DND-41 (cell line): Measurements from ENCODE around the gene DHRSX.
"Not testable (repeated sequence)": the region's sequence is repeated elsewhere in the genome, so short reads cannot be mapped to it uniquely, and the experiment has no call there.

ENCODE experiments used
- ATAC-seq: fragments of 200-7000 bp; cut with Tn5 transposase; 3 replicates; pipeline ENCODE4 v1.9.1; 2021; ENCODE audit warnings: low read depth; ENCODE audit not compliant: insufficient read depth
- DNase-seq: peaks from one replicate; pipeline ENCODE4 v3.0.0-alpha.2; 2020
- H2AFZ ChIP-seq: 2 replicates; pipeline ENCODE4 v1.6.0; 2012; ENCODE audit warnings: low read depth, low read length
- H3K27ac ChIP-seq: 2 replicates; pipeline ENCODE4 v1.5.1; 2012; ENCODE audit warnings: low read length, inconsistent platforms
- H3K27me3 ChIP-seq: fragments of 200-600 bp; sonication (generic); 2 replicates; pipeline ENCODE4 v1.6.0; 2012; ENCODE audit warnings: low read length, mild to moderate bottlenecking, inconsistent platforms; ENCODE audit not compliant: insufficient read depth, poor library complexity
- H3K36me3 ChIP-seq: 2 replicates; pipeline ENCODE4 v1.5.1; 2012; ENCODE audit warnings: low read length, inconsistent platforms; ENCODE audit not compliant: insufficient read depth
- H3K4me1 ChIP-seq: 2 replicates; pipeline ENCODE4 v1.5.1; 2012; ENCODE audit warnings: mild to moderate bottlenecking, low read length; ENCODE audit not compliant: insufficient read depth
- H3K4me2 ChIP-seq: 2 replicates; pipeline ENCODE4 v1.6.0; 2012; ENCODE audit warnings: mild to moderate bottlenecking, moderate library complexity, low read length, inconsistent platforms; ENCODE audit not compliant: insufficient read depth
- H3K4me3 ChIP-seq, 2 experiments: fragments of 200-600 bp in 1 of 2; shearing (Covaris generic) in 1 of 2; 2 replicates each; pipeline ENCODE4 v1.5.1; 2012 to 2016; ENCODE audit warnings: inconsistent platforms in 2 of 2, low read length in 2 of 2, mild to moderate bottlenecking in 2 of 2, low read depth in 1 of 2, moderate library complexity in 1 of 2
- H3K79me2 ChIP-seq: 2 replicates; pipeline ENCODE4 v1.6.0; 2012; ENCODE audit warnings: low read length, inconsistent platforms; ENCODE audit not compliant: insufficient read depth
- H3K9ac ChIP-seq: 2 replicates; pipeline ENCODE4 v1.6.0; 2012; ENCODE audit warnings: low read depth, mild to moderate bottlenecking, inconsistent platforms, low read length, moderate library complexity
- H3K9me3 ChIP-seq: 2 replicates; pipeline ENCODE4 v1.5.1; 2012; ENCODE audit warnings: low read length, moderate library complexity, mild to moderate bottlenecking, inconsistent platforms; ENCODE audit not compliant: insufficient read depth, severe bottlenecking
- H4K20me1 ChIP-seq: 2 replicates; pipeline ENCODE4 v1.6.0; 2012; ENCODE audit warnings: low read length; ENCODE audit not compliant: insufficient read depth
- CTCF ChIP-seq: IDR thresholded peaks from 2 replicates; pipeline ENCODE4 v1.5.1; 2012; ENCODE audit warnings: borderline replicate concordance, low read length, moderate library complexity, mild to moderate bottlenecking; ENCODE audit not compliant: poor library complexity, severe bottlenecking; ENCODE audit errors: extremely low read depth
- EZH2 ChIP-seq: IDR thresholded peaks from 3 replicates; pipeline ENCODE4 v1.6.1; 2012; ENCODE audit warnings: borderline replicate concordance, low read depth, mild to moderate bottlenecking, moderate library complexity, low read length, inconsistent platforms; ENCODE audit not compliant: severe bottlenecking

The DHRSX gene

GRCh38 chrX:2471641-2472040 is 29.1 kb downstream of the DHRSX start:
- Histone ChIP-seq H4K20me1 (peaks cover 37% of the 10 kb centered on the region), H3K79me2 (peaks cover 46% of the 10 kb centered on the region)
- no peak for TF ChIP-seq EZH2
- TF ChIP-seq CTCF = no peak

DNA sequence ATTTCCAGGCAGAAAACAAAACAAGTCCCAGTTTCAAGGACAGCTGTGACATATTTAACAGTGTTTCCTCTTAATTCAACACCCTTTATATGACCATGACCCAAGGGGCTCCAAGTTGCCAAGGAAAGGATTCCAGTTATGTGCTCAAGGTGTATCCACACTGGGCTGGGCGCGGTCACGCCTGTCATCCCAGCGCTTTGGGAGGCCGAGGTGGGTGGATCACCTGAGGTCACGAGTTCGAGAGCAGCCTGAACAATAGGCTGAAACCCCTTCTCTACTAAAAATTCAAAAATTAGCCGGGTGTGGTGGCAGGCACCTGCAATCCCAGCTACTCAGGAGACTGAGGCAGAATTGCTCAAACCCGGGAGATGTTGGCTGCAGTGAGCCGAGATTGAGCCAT is 29.6 kb downstream of the DHRSX start:
- not testable (repeated sequence) for ATAC-seq
- Histone ChIP-seq H4K20me1 (peaks cover 37% of the 10 kb centered on the region), H3K79me2 (peaks cover 51% of the 10 kb centered on the region)

More at GRCh38 chrX:2471641-2472040, 29.1 kb downstream of the DHRSX start:
- Histone ChIP-seq H3K9ac (no peak overlapping the region), H2AFZ (no peak overlapping the region), H3K4me1 (no peaks in the 10 kb centered on the region), H3K4me2 (no peak overlapping the region), H3K27ac (no peak overlapping the region), H3K4me3 (no peak overlapping the region), H3K36me3 (no peaks in the 10 kb centered on the region), H3K27me3 (no peaks in the 10 kb centered on the region), H3K9me3 (no peaks in the 10 kb centered on the region)
- no peak for DNase-seq
- ATAC-seq = no peak

GRCh38 chrX:2469852-2470251 is 30.9 kb downstream of the DHRSX start:
- not testable (repeated sequence) for DNase-seq, H3K27me3 ChIP-seq, H2AFZ ChIP-seq, H3K4me3 ChIP-seq, H3K36me3 ChIP-seq, H3K9ac ChIP-seq, H3K27ac ChIP-seq, ATAC-seq, H3K4me2 ChIP-seq, H3K9me3 ChIP-seq, H3K4me1 ChIP-seq
- peaks cover 40% of the 10 kb centered on the region for H3K79me2 ChIP-seq
- H4K20me1 ChIP-seq = peaks cover 30% of the 10 kb centered on the region

More for the DNA sequence above, 29.6 kb downstream of the DHRSX start:
- H3K36me3 ChIP-seq, H3K4me3 ChIP-seq, H3K27me3 ChIP-seq, H3K4me1 ChIP-seq, H3K27ac ChIP-seq, DNase-seq, H3K9me3 ChIP-seq, H3K9ac ChIP-seq, H2AFZ ChIP-seq, H3K4me2 ChIP-seq: not testable (repeated sequence)

DNA sequence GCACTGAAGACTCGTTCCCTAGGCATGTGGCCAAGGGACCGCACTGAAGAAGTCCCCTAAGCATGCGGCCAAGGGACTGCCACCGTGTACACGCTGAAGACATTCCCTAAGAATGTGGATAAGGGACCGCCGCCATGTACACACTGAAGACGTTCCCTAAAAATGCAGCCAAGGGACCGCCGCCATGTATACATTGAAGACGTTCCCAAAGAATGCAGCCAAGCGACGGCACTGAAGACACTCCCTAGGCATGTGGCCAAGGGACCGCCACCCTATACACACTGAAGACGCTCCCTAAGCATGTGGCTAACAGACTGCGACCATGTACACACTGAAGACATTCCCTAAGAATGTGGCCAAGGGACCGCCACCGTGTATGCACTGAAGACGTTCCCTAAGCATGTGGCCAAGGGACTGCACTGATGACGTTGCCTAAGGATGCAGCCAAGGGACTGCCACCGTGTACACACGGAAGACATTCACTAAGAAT is 31.5 kb downstream of the DHRSX start:
- Histone ChIP-seq H3K4me2 (no peak overlapping the region), H3K9me3 (no peaks in the 10 kb centered on the region), H2AFZ (no peak overlapping the region), H4K20me1 (peaks cover 30% of the 10 kb centered on the region; the same call in 1 of the 2 replicates), H3K79me2 (peaks cover 39% of the 10 kb centered on the region), H3K36me3 (no peaks in the 10 kb centered on the region), H3K27me3 (no peaks in the 10 kb centered on the region), H3K9ac (no peak overlapping the region), H3K27ac (no peak overlapping the region), H3K4me3 (no peak overlapping the region), H3K4me1 (no peaks in the 10 kb centered on the region)
- DNase-seq (no peak), ATAC-seq (no peak)
- TF ChIP-seq EZH2 (no peak), CTCF (no peak)
